ENCODE measurements around the gene TRAK2. TPM values are rescaled to one million over a fixed set of nuclear protein-coding genes. Genes with fewer than 3 reads are reported as not detected.

TRAK2 gene
- total and polyA plus RNA-seq, 2 experiments from 2014 or later = 6.7 to 17.0 TPM

DNA sequence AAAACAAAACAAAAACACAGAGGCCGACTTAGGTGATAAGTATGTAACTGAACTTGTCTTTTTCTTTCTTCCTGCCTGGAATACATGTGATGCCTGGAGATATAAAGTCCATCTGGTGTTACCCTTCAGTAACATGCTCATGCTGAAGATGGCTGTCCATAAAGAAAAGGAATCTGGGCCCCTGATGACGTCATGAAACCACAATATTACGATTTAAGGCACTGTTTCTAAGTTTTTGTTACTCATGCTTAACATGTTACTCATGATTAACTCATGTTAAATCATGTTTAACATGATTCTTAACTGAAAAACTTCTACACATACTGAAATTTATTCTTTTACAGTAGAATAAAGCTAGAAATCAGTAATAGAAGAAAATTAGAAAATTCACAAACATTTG, 49.3 kb upstream of the TRAK2 start (continued):
- TF ChIP-seq JUNB (IDR thresholded peaks at IDR 0.05; ENCODE audit: unreplicated experiment) (no peak), ZNF331 (CRISPR knock-in tag; IDR thresholded peaks at IDR 0.05; ENCODE audit: low read depth) (no peak), EZH2 (IDR thresholded peaks at IDR 0.05; ENCODE audit: low read depth, unreplicated experiment) (no peak)
- TF ChIP-seq, protein P1, sequence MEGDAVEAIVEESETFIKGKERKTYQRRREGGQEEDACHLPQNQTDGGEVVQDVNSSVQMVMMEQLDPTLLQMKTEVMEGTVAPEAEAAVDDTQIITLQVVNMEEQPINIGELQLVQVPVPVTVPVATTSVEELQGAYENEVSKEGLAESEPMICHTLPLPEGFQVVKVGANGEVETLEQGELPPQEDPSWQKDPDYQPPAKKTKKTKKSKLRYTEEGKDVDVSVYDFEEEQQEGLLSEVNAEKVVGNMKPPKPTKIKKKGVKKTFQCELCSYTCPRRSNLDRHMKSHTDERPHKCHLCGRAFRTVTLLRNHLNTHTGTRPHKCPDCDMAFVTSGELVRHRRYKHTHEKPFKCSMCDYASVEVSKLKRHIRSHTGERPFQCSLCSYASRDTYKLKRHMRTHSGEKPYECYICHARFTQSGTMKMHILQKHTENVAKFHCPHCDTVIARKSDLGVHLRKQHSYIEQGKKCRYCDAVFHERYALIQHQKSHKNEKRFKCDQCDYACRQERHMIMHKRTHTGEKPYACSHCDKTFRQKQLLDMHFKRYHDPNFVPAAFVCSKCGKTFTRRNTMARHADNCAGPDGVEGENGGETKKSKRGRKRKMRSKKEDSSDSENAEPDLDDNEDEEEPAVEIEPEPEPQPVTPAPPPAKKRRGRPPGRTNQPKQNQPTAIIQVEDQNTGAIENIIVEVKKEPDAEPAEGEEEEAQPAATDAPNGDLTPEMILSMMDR (conservative IDR thresholded peaks at IDR 0.05; ENCODE audit: low read depth in 2 of 2) = no peak
- TF ChIP-seq, protein P2, sequence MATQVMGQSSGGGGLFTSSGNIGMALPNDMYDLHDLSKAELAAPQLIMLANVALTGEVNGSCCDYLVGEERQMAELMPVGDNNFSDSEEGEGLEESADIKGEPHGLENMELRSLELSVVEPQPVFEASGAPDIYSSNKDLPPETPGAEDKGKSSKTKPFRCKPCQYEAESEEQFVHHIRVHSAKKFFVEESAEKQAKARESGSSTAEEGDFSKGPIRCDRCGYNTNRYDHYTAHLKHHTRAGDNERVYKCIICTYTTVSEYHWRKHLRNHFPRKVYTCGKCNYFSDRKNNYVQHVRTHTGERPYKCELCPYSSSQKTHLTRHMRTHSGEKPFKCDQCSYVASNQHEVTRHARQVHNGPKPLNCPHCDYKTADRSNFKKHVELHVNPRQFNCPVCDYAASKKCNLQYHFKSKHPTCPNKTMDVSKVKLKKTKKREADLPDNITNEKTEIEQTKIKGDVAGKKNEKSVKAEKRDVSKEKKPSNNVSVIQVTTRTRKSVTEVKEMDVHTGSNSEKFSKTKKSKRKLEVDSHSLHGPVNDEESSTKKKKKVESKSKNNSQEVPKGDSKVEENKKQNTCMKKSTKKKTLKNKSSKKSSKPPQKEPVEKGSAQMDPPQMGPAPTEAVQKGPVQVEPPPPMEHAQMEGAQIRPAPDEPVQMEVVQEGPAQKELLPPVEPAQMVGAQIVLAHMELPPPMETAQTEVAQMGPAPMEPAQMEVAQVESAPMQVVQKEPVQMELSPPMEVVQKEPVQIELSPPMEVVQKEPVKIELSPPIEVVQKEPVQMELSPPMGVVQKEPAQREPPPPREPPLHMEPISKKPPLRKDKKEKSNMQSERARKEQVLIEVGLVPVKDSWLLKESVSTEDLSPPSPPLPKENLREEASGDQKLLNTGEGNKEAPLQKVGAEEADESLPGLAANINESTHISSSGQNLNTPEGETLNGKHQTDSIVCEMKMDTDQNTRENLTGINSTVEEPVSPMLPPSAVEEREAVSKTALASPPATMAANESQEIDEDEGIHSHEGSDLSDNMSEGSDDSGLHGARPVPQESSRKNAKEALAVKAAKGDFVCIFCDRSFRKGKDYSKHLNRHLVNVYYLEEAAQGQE (IDR thresholded peaks at IDR 0.05; ENCODE audit: unreplicated experiment) = no peak

GRCh38 chr2:201496785-201497184, 45.5 kb upstream of the TRAK2 start:
- Histone ChIP-seq H3K27me3 (ENCODE audit: insufficient read depth) (no peaks in the 10 kb centered on the region), H2AFZ (no peak overlapping the region), H3K4me3 (no peak overlapping the region), H3K27ac (ENCODE audit: low read depth) (no peak overlapping the region), H3K79me2 (replicated peaks; ENCODE audit: insufficient read depth) (no peaks in the 10 kb centered on the region), H4K20me1 (replicated peaks; ENCODE audit: insufficient read depth) (no peaks in the 10 kb centered on the region), H3K4me1 (ENCODE audit: insufficient read depth) (no peaks in the 10 kb centered on the region), H3K4me2 (no peak overlapping the region), H3K36me3 (ENCODE audit: insufficient read depth) (no peaks in the 10 kb centered on the region), H3F3A (replicated peaks; ENCODE audit: low read depth) (no peaks in the 10 kb centered on the region), H3K9me2 (ENCODE audit: insufficient read depth) (peaks cover under 1% of the 10 kb centered on the region; the same call in 1 of the 2 replicates)
- TF ChIP-seq ZNF114 (CRISPR knock-in tag; IDR thresholded peaks at IDR 0.05) (no peak), EZH2 (IDR thresholded peaks at IDR 0.05; ENCODE audit: low read depth, unreplicated experiment) (no peak), ZNF462 (CRISPR knock-in tag; IDR thresholded peaks at IDR 0.05) (no peak), EZH2phosphoT487 (IDR thresholded peaks at IDR 0.05; ENCODE audit: unreplicated experiment) (no peak), CREB1 (CRISPR knock-in tag; IDR thresholded peaks at IDR 0.05; ENCODE audit: low read depth) (no peak)
- TF ChIP-seq, protein P1 (conservative IDR thresholded peaks at IDR 0.05; ENCODE audit: low read depth in 2 of 2) = no peak
- H3K9me3 Mint-ChIP-seq = no peaks in the 10 kb centered on the region
- no peaks in the 10 kb centered on the region for H3K4me1 Mint-ChIP-seq
- H3K36me3 Mint-ChIP-seq (ENCODE audit: low read depth) = no peaks in the 10 kb centered on the region
- no peak for ATAC-seq
- H3K27me3 Mint-ChIP-seq (ENCODE audit: insufficient read depth, low read depth, poor library complexity) = no peaks in the 10 kb centered on the region
- H3K4me3 Mint-ChIP-seq = no peak overlapping the region
- no peak for DNase-seq (ENCODE audit: low spot score)
- H3K27ac Mint-ChIP-seq = no peak overlapping the region

Measured in GM23338 (cell line).